ENCODE data around the gene DLGAP1. TPM values are rescaled to one million over a fixed set of nuclear protein-coding genes. Genes with fewer than 3 reads are reported as not detected.

The DLGAP1 gene
- total and polyA plus RNA-seq, 10 of the 15 experiments (the other 5 are each of a cell fraction or from before 2014, with no cell fraction given) = 0.23 to 27.6 (median 1.9) TPM

GRCh38 chr18:3742541-3742940 lies 712.6 kb downstream of the DLGAP1 start (continued):
- TF ChIP-seq, protein P1, sequence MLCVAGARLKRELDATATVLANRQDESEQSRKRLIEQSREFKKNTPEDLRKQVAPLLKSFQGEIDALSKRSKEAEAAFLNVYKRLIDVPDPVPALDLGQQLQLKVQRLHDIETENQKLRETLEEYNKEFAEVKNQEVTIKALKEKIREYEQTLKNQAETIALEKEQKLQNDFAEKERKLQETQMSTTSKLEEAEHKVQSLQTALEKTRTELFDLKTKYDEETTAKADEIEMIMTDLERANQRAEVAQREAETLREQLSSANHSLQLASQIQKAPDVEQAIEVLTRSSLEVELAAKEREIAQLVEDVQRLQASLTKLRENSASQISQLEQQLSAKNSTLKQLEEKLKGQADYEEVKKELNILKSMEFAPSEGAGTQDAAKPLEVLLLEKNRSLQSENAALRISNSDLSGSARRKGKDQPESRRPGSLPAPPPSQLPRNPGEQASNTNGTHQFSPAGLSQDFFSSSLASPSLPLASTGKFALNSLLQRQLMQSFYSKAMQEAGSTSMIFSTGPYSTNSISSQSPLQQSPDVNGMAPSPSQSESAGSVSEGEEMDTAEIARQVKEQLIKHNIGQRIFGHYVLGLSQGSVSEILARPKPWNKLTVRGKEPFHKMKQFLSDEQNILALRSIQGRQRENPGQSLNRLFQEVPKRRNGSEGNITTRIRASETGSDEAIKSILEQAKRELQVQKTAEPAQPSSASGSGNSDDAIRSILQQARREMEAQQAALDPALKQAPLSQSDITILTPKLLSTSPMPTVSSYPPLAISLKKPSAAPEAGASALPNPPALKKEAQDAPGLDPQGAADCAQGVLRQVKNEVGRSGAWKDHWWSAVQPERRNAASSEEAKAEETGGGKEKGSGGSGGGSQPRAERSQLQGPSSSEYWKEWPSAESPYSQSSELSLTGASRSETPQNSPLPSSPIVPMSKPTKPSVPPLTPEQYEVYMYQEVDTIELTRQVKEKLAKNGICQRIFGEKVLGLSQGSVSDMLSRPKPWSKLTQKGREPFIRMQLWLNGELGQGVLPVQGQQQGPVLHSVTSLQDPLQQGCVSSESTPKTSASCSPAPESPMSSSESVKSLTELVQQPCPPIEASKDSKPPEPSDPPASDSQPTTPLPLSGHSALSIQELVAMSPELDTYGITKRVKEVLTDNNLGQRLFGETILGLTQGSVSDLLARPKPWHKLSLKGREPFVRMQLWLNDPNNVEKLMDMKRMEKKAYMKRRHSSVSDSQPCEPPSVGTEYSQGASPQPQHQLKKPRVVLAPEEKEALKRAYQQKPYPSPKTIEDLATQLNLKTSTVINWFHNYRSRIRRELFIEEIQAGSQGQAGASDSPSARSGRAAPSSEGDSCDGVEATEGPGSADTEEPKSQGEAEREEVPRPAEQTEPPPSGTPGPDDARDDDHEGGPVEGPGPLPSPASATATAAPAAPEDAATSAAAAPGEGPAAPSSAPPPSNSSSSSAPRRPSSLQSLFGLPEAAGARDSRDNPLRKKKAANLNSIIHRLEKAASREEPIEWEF (IDR thresholded peaks at IDR 0.05; ENCODE audit: insufficient replicate concordance, low read depth, low read length) = no peak
- no peak for TF ChIP-seq E2F4 (IDR thresholded peaks at IDR 0.05; ENCODE audit: low read depth, low read length)
- no peak for TF ChIP-seq ZNF217 (IDR thresholded peaks at IDR 0.05)
- TF ChIP-seq NFXL1 (IDR thresholded peaks at IDR 0.05; ENCODE audit: borderline replicate concordance) = no peak
- no peak for TF ChIP-seq TCF3 (IDR thresholded peaks at IDR 0.05; ENCODE audit: borderline replicate concordance, insufficient read depth, low read depth, low read length)
- TF ChIP-seq BACH1 (IDR thresholded peaks at IDR 0.05; ENCODE audit: borderline replicate concordance) = no peak
- TF ChIP-seq ATF7 (IDR thresholded peaks at IDR 0.05; ENCODE audit: low read depth) = no peak
- no peak for TF ChIP-seq SMAD5 (IDR thresholded peaks at IDR 0.05; ENCODE audit: low read depth)
- TF ChIP-seq PAX8 (IDR thresholded peaks at IDR 0.05) = no peak
- no peak for TF ChIP-seq CBFB (IDR thresholded peaks at IDR 0.05; ENCODE audit: low read depth)
